Erythroblast (primary cell): Measurements from ENCODE around the gene CD1C.

Experiments used
- GATA1 ChIP-seq: IDR thresholded peaks from 2 replicates; pipeline ENCODE4 v1.6.1; 2011; ENCODE audit warnings: low read depth, mild to moderate bottlenecking, control low read depth, low read length, moderate library complexity
- POLR2A ChIP-seq: IDR thresholded peaks from 2 replicates; pipeline ENCODE4 v1.6.1; 2011; ENCODE audit warnings: mild to moderate bottlenecking, low read length

DNA sequence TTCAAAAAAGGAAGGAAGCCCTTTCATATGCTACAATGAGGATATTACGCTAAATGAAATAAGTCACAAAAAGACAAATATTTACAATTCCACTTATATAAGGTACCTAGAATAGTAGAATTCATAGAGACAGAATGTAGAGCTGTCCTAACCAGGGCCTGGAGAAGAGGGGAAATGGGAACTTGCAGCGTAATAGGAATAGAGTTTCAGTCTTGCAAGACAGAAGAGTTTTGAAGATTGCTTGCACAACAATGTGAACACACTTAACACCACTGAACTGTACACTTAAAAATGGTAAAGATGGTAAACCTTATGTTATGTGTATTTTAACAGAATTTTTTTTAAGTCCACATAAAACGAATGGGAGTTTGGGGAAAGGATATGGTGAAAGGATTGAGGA is 38.7 kb downstream of the CD1C start:
- TF ChIP-seq POLR2A (no peak), GATA1 (no peak)
